ELR (cell line): ENCODE measurements around the gene RB1.
A peak's percentile ranks its signal among the peaks of the same experiment; 100 is the strongest.
"Not testable (repeated sequence)": the region's sequence is repeated elsewhere in the genome, so short reads cannot be mapped to it uniquely, and the experiment has no call there.

Experiments
- DNase-seq: peaks from one replicate; pipeline ENCODE4 v3.0.0-alpha.2; 2015; ENCODE audit warnings: low read depth

Gene RB1

GRCh38 chr13:48297131-48297786 lies 6.3 kb upstream of the RB1 start:
- DNase-seq: no peak

GRCh38 chr13:48299591-48299990 lies 4.0 kb upstream of the RB1 start:
- no peak for DNase-seq

GRCh38 chr13:48302871-48303358 lies 636 bp upstream of the RB1 start:
- no peak for DNase-seq

- peak; percentile 63 for DNase-seq
Observed at GRCh38 chr13:48304143-48304876, 759 bp downstream of the RB1 start.

- DNase-seq: no peak
Observed at GRCh38 chr13:48311223-48311622, 7.7 kb downstream of the RB1 start.

GRCh38 chr13:48315969-48316650 lies 12.6 kb downstream of the RB1 start:
- no peak for DNase-seq

GRCh38 chr13:48316826-48317510 lies 13.4 kb downstream of the RB1 start:
- no peak for DNase-seq

- DNase-seq: no peak
Observed at GRCh38 chr13:48317511-48318376, 14.2 kb downstream of the RB1 start.

- no peak for DNase-seq
Observed at GRCh38 chr13:48318377-48318811, 14.8 kb downstream of the RB1 start.

- no peak for DNase-seq
Observed at GRCh38 chr13:48318821-48319511, 15.4 kb downstream of the RB1 start.

GRCh38 chr13:48319531-48320398 lies 16.2 kb downstream of the RB1 start:
- no peak for DNase-seq

- no peak for DNase-seq
Observed at GRCh38 chr13:48320399-48320790, 16.8 kb downstream of the RB1 start.

- no peak for DNase-seq
Observed at GRCh38 chr13:48320891-48321510, 17.4 kb downstream of the RB1 start.

- DNase-seq: no peak
Observed at GRCh38 chr13:48322294-48322693, 18.7 kb downstream of the RB1 start.

GRCh38 chr13:48333976-48334375 lies 30.4 kb downstream of the RB1 start:
- peak; percentile 10 for DNase-seq

GRCh38 chr13:48334534-48335127 lies 31.1 kb downstream of the RB1 start:
- peak; percentile 51 for DNase-seq

- not testable (repeated sequence) for DNase-seq
Observed at GRCh38 chr13:48339198-48339597, 35.6 kb downstream of the RB1 start.

GRCh38 chr13:48344264-48344663 lies 40.7 kb downstream of the RB1 start:
- no peak for DNase-seq

GRCh38 chr13:48346583-48346982 lies 43.0 kb downstream of the RB1 start:
- DNase-seq: no peak
